SK-N-SH (cell line): Measurements from ENCODE around the gene NEGR1. TPM values are rescaled to one million over a fixed set of nuclear protein-coding genes. Genes with fewer than 3 reads are reported as not detected.

Experiments used
- CTCF ChIA-PET: fragments of 300-600, 350-600 bp; formaldehyde crosslinking; extraction: SDS; loops from one replicate; lab custom pipeline; 2021; lab: Yijun Ruan, JAX
- POLR2A ChIA-PET: fragments of 350-600 bp; sonication (Branson Sonifier 250); formaldehyde crosslinking; extraction: SDS; loops from one replicate; lab custom pipeline; 2020; ENCODE audit warnings: antibody characterized with exemption, inconsistent platforms; lab: Yijun Ruan, JAX
- DNase-seq: peaks from one replicate; pipeline ENCODE4 v3.0.0; 2012
- H2AFZ ChIP-seq: fragments of 200-600 bp; sonication (generic); 2 replicates; pipeline ENCODE4 v1.8.1; 2016; ENCODE audit warnings: antibody characterized with exemption, mild to moderate bottlenecking, low read depth
- H3F3A ChIP-seq: fragments of 200-600 bp; sonication (generic); replicated peaks from 2 replicates; pipeline ENCODE3; 2016; ENCODE audit warnings: antibody characterized with exemption, mild to moderate bottlenecking; ENCODE audit not compliant: insufficient read depth
- H3K27ac ChIP-seq, 2 experiments: fragments of 200-500 bp in 1 of 2; fragments of 200-600 bp in 1 of 2; sonication (Bioruptor generic) in 1 of 2; sonication (generic), shearing (Covaris generic) in 1 of 2; 2 replicates each; pipeline versions ENCODE4 v1.5.1 to v1.6.1; 2014 to 2016; ENCODE audit warnings: low read depth in 2 of 2, inconsistent platforms in 1 of 2, low read length in 1 of 2, mild to moderate bottlenecking in 1 of 2, mixed read lengths in 1 of 2
- H3K27me3 ChIP-seq: fragments of 200-600 bp; sonication (generic), shearing (Covaris generic); 2 replicates; pipeline ENCODE4 v1.6.1; 2016; ENCODE audit warnings: mixed run types; ENCODE audit not compliant: insufficient read depth
- H3K36me3 ChIP-seq, 2 experiments: fragments of 200-500 bp in 1 of 2; fragments of 200-600 bp in 1 of 2; sonication (Bioruptor generic) in 1 of 2; sonication (generic) in 1 of 2; replicated peaks in 1 of 2; 2 replicates each; pipeline versions ENCODE3 to v1.5.1; 2014 to 2016; ENCODE audit warnings: low read length in 1 of 2, mild to moderate bottlenecking in 1 of 2; ENCODE audit not compliant: insufficient read depth in 2 of 2, control insufficient read depth in 1 of 2
- H3K4me1 ChIP-seq, 2 experiments: fragments of 200-500 bp in 1 of 2; fragments of 200-600 bp in 1 of 2; sonication (Bioruptor generic) in 1 of 2; sonication (generic), shearing (Covaris generic) in 1 of 2; 2 replicates each; pipeline versions ENCODE4 v1.5.1 to v1.6.1; 2014 to 2016; ENCODE audit warnings: low read depth in 1 of 2, low read length in 1 of 2, mixed run types in 1 of 2; ENCODE audit not compliant: insufficient read depth in 2 of 2, control insufficient read depth in 1 of 2
- H3K4me2 ChIP-seq: fragments of 200-600 bp; sonication (generic), shearing (Covaris generic); 2 replicates; pipeline ENCODE4 v1.6.1; 2017; ENCODE audit warnings: mixed run types
- H3K4me3 ChIP-seq, 2 experiments: fragments of 200-500 bp in 1 of 2; fragments of 200-600 bp in 1 of 2; sonication (Bioruptor generic) in 1 of 2; sonication (generic), shearing (Covaris generic) in 1 of 2; 2 replicates each; pipeline versions ENCODE4 v1.5.1 to v1.8.1; 2014 to 2016; ENCODE audit warnings: low read depth in 2 of 2, inconsistent platforms in 1 of 2, low read length in 1 of 2, mild to moderate bottlenecking in 1 of 2, mixed read lengths in 1 of 2, moderate library complexity in 1 of 2
- H3K79me2 ChIP-seq: fragments of 200-600 bp; sonication (generic); 2 replicates; pipeline ENCODE4 v1.8.1; 2017; ENCODE audit warnings: mild to moderate bottlenecking; ENCODE audit not compliant: insufficient read depth
- H3K9ac ChIP-seq: fragments of 200-600 bp; sonication (generic); 2 replicates; pipeline ENCODE4 v1.6.1; 2017; ENCODE audit warnings: mixed run types
- H3K9me2 ChIP-seq: fragments of 200-600 bp; sonication (generic); 2 replicates; pipeline ENCODE4 v1.6.1; 2017; ENCODE audit warnings: mixed run types
- H3K9me3 ChIP-seq: fragments of 200-600 bp; sonication (generic); 2 replicates; pipeline ENCODE4 v1.6.1; 2017; ENCODE audit warnings: mixed run types, mild to moderate bottlenecking, moderate library complexity
- H4K20me1 ChIP-seq: fragments of 200-600 bp; sonication (generic); 2 replicates; pipeline ENCODE4 v1.6.1; 2017; ENCODE audit warnings: mild to moderate bottlenecking, mixed run types; ENCODE audit not compliant: insufficient read depth
- EP300 ChIP-seq, 2 experiments: IDR thresholded peaks; 2 replicates each; pipeline versions ENCODE4 v1.4.0 to v1.6.1; 2012; ENCODE audit warnings: borderline replicate concordance in 1 of 2, low read depth in 1 of 2, low read length in 1 of 2
- FOSL2 ChIP-seq: IDR thresholded peaks from 2 replicates; pipeline ENCODE4 v1.4.0; 2012; ENCODE audit warnings: low read depth, mild to moderate bottlenecking, moderate library complexity, borderline replicate concordance
- GABPA ChIP-seq: IDR thresholded peaks from 2 replicates; pipeline ENCODE4 v1.4.0; 2012; ENCODE audit warnings: low read depth, mild to moderate bottlenecking
- JUND ChIP-seq: IDR thresholded peaks from 2 replicates; pipeline ENCODE4 v1.4.0; 2012
- MEF2A ChIP-seq: IDR thresholded peaks from 2 replicates; pipeline ENCODE4 v1.4.0; 2012; ENCODE audit warnings: low read depth, borderline replicate concordance
- NFIC ChIP-seq: IDR thresholded peaks from 2 replicates; pipeline ENCODE4 v1.4.0; 2012; ENCODE audit warnings: borderline replicate concordance
- RCOR1 ChIP-seq: fragments of 150-350 bp; IDR thresholded peaks from 2 replicates; pipeline ENCODE4 v1.6.1; 2017; ENCODE audit warnings: antibody characterized with exemption, low read length
- RFX5 ChIP-seq: IDR thresholded peaks from 2 replicates; pipeline ENCODE4 v1.6.1; 2012; ENCODE audit warnings: mild to moderate bottlenecking, improper control_type of control experiment, low read length
- RXRA ChIP-seq: IDR thresholded peaks from 2 replicates; pipeline ENCODE4 v1.4.0; 2012; ENCODE audit warnings: low read depth, mild to moderate bottlenecking, borderline replicate concordance
- SIN3A ChIP-seq: IDR thresholded peaks from 2 replicates; pipeline ENCODE4 v1.6.1; 2012; ENCODE audit warnings: low read depth, mild to moderate bottlenecking, low read length, moderate library complexity, borderline replicate concordance
- TAF1 ChIP-seq: IDR thresholded peaks from 2 replicates; pipeline ENCODE4 v1.6.1; 2012; ENCODE audit warnings: low read depth, mild to moderate bottlenecking, low read length, moderate library complexity, borderline replicate concordance
- TCF12 ChIP-seq: IDR thresholded peaks from 2 replicates; pipeline ENCODE4 v1.4.0; 2012
- WGBS: methylation state at CpG from one replicate; pipeline ENCODE4 v1.1.6; 2017; ENCODE audit warnings: low lambda C conversion rate; 5-methylcytosine and 5-hydroxymethylcytosine counted together
- polyA plus RNA-seq, 3 experiments: library from polyadenylated mRNA; depleted of rRNA; stranded (reverse); fragments of >200 nt; gene quantifications; 2 replicates each; pipeline ENCODE4 v1.2.3, GENCODE V29; 2012
- TF ChIP-seq, protein P1 (sequence below): IDR thresholded peaks from 2 replicates; pipeline ENCODE4 v1.4.0; 2012; ENCODE audit warnings: low read depth, borderline replicate concordance
- TF ChIP-seq, protein P2 (sequence below): IDR thresholded peaks from 2 replicates; pipeline ENCODE4 v1.6.1; 2012; ENCODE audit warnings: mild to moderate bottlenecking, low read depth, low read length, moderate library complexity
- TF ChIP-seq, protein P3 (sequence below): fragments of 150-350 bp; IDR thresholded peaks from 2 replicates; pipeline ENCODE4 v1.6.1; 2016; ENCODE audit warnings: mild to moderate bottlenecking, low read depth, low read length

Gene NEGR1
- polyA plus RNA-seq, 1 of the 3 experiments (the other 2 are of a cell fraction) = 0.21 TPM

DNA sequence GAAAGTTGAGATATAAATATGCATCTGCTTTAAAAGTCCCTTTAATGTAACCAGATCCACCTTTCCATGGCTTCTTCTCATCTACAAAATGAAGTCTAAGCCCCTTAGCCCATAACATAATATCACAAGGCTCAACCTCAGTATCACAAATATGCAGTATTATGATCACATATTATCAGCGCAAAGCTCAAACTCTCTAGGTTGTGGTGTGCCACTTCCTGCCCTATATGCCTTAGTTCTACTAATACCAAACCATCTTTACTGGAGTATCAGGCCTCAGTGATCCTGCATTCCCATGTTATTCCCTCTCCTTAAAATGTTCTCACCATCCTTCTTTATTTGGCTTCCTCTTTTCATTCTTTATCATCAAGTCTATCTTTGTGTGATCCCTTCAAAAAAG lies 301.8 kb downstream of the NEGR1 start:
- ChIA-PET CTCF (no interaction called here), POLR2A (no interaction called here)
- TF ChIP-seq, protein P1, sequence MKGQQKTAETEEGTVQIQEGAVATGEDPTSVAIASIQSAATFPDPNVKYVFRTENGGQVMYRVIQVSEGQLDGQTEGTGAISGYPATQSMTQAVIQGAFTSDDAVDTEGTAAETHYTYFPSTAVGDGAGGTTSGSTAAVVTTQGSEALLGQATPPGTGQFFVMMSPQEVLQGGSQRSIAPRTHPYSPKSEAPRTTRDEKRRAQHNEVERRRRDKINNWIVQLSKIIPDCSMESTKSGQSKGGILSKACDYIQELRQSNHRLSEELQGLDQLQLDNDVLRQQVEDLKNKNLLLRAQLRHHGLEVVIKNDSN = no peak
- no peak for TF ChIP-seq TAF1
- no peak for TF ChIP-seq MEF2A
- TF ChIP-seq RXRA = no peak
- TF ChIP-seq, protein P2, sequence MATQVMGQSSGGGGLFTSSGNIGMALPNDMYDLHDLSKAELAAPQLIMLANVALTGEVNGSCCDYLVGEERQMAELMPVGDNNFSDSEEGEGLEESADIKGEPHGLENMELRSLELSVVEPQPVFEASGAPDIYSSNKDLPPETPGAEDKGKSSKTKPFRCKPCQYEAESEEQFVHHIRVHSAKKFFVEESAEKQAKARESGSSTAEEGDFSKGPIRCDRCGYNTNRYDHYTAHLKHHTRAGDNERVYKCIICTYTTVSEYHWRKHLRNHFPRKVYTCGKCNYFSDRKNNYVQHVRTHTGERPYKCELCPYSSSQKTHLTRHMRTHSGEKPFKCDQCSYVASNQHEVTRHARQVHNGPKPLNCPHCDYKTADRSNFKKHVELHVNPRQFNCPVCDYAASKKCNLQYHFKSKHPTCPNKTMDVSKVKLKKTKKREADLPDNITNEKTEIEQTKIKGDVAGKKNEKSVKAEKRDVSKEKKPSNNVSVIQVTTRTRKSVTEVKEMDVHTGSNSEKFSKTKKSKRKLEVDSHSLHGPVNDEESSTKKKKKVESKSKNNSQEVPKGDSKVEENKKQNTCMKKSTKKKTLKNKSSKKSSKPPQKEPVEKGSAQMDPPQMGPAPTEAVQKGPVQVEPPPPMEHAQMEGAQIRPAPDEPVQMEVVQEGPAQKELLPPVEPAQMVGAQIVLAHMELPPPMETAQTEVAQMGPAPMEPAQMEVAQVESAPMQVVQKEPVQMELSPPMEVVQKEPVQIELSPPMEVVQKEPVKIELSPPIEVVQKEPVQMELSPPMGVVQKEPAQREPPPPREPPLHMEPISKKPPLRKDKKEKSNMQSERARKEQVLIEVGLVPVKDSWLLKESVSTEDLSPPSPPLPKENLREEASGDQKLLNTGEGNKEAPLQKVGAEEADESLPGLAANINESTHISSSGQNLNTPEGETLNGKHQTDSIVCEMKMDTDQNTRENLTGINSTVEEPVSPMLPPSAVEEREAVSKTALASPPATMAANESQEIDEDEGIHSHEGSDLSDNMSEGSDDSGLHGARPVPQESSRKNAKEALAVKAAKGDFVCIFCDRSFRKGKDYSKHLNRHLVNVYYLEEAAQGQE = no peak
- TF ChIP-seq JUND = no peak
- TF ChIP-seq GABPA = no peak
- no peak for TF ChIP-seq FOSL2
- TF ChIP-seq RFX5 = no peak
- TF ChIP-seq EP300 (IDR thresholded peaks at IDR 0.05; ENCODE audit: borderline replicate concordance in 1 of 2, low read depth in 1 of 2, low read length in 1 of 2) = no peak
- TF ChIP-seq RCOR1 = no peak
- TF ChIP-seq NFIC = no peak
- no peak for TF ChIP-seq TCF12
- TF ChIP-seq, protein P3, sequence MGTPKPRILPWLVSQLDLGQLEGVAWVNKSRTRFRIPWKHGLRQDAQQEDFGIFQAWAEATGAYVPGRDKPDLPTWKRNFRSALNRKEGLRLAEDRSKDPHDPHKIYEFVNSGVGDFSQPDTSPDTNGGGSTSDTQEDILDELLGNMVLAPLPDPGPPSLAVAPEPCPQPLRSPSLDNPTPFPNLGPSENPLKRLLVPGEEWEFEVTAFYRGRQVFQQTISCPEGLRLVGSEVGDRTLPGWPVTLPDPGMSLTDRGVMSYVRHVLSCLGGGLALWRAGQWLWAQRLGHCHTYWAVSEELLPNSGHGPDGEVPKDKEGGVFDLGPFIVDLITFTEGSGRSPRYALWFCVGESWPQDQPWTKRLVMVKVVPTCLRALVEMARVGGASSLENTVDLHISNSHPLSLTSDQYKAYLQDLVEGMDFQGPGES = no peak
- no peak for TF ChIP-seq SIN3A

More for the DNA sequence above, 301.8 kb downstream of the NEGR1 start:
- H3K36me3 ChIP-seq = no peaks in the 10 kb centered on the region
- H3K27me3 ChIP-seq = no peaks in the 10 kb centered on the region
- no peaks in the 10 kb centered on the region for H3K79me2 ChIP-seq
- H2AFZ ChIP-seq = no peak overlapping the region
- no peaks in the 10 kb centered on the region for H3F3A ChIP-seq
- H3K4me1 ChIP-seq = no peaks in the 10 kb centered on the region
- H3K4me2 ChIP-seq = no peak overlapping the region
- no peaks in the 10 kb centered on the region for H3K9me3 ChIP-seq
- H3K9ac ChIP-seq = no peak overlapping the region
- no peak overlapping the region for H3K27ac ChIP-seq
- DNase-seq = no peak
- WGBS = 100% methylated on average over 1 of the region's 1 CpG
- H3K4me3 ChIP-seq = no peak overlapping the region
- H4K20me1 ChIP-seq = no peaks in the 10 kb centered on the region
- no peaks in the 10 kb centered on the region for H3K9me2 ChIP-seq
